Epithelial cell of esophagus (primary cell): ENCODE data around the gene FXYD7.

Source experiments
- DNase-seq: peaks from one replicate; pipeline ENCODE4 v3.0.0; 2010; ENCODE audit warnings: low read depth
- H3K4me3 ChIP-seq: 2 replicates; pipeline ENCODE4 v1.5.1; 2011; ENCODE audit warnings: mild to moderate bottlenecking, low read length, control low read depth
- CTCF ChIP-seq: IDR thresholded peaks from 2 replicates; pipeline ENCODE4 v1.5.1; 2011; ENCODE audit warnings: low read depth, mild to moderate bottlenecking, low read length, control low read depth, inconsistent platforms; ENCODE audit not compliant: insufficient read depth; ENCODE audit errors: missing control alignments

FXYD7 gene

DNA sequence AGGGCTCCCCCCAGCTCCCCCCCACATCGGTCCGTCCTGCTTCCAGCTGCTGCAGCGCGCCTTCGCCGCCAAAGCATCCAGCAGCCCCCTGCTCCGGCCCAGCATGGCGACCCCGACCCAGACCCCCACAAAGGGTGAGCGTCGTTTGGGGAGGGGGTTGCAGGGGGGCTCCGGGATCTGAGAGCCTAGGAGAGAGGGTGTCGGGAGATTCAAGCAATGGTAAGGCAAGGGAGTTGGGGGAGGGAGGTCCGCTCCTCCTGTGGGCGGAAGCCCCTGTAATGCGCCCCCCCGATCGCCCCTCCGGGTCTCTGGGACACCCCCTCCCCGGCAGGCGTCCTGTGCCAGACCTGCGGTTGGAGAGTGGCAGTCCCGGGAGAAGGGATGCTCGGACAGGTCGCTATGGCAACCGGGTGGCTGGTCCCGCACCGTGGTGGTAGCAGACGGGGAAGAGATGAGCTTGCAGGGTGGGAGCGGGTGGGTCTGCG, at the start of gene FXYD7:
FXYD7 (plus strand) TSS at position 25 of the 485 bp plus-strand sequence; CDS start at position 104, 79 bp downstream.
- no peak within 1 kb of the TSS for H3K4me3 ChIP-seq
- TF ChIP-seq CTCF, result no peak
- no peak for DNase-seq

DNA sequence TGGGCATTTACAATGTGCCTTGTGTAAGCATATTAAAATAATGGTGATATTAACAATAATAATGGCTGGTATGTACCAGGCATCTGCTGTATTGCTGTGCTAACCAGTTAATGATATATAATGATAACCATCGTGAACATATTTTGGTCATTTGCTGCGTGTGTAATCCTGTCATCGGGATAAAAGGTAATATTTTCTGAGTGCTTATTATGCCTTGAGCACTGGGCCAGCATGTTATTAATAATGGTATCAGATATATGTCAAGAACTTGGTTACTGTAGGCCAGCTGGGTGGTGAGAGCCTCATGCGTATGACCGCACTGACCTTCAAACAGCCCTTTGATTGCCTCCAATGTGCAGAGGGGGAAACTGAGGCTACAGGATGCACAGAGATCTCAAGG, 49.6 kb upstream of the FXYD7 start:
- DNase-seq, result no peak
- no peak for TF ChIP-seq CTCF
- H3K4me3 ChIP-seq, result no peak overlapping the region

DNA sequence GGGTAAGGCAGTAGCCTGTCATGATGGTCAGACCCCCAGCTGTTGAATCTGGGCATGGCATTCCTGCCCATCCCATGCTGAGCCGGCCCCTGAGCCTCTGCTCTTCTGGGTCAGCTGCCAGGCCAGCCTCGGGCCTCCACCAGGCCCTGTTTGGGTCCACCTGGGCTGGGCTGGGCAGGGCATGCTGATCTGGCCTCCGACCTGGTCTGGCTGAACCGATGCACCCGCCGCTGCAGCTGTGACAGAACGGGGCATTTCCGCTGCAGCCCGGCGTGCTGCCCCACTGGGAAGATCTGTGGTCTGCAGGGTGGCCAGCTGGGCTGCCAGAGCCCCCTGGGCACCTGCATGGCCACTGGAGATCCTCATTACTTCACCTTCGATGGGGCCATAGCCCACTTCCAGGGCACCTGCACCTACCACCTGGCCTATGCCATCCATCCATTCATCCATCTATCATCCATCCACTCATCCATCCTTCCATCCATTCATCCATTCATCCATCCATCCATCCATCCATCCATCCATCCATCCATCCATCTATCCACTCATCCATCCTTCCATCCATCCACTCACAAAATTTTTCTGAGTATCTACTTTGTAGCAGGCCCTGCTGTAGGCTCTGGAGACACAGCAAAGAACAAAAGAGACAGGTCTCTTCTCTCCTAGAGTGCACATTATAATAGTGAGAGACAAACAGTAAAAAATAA, 49.0 kb upstream of the FXYD7 start:
- H3K4me3 ChIP-seq, result no peak overlapping the region
- DNase-seq, result no peak
- no peak for TF ChIP-seq CTCF

DNA sequence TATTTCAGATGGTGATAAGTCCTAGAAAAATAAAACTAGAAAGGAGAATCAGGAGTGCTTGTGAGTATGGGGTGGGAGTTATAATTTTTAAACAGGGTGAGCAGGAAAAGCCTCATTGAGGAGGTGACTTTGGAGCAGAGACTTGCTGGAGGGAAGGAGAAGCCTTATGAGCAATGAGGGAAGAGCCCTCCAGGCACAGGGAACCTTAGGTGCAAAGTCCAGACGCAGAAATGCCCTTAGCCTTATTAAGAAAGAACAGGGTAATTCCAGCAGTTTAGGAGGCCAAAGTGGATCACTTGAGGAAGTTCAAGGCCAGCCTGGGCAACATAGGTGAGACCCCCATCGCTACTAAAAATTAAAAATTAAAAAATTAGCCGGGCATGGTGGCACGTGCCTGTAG, 48.4 kb upstream of the FXYD7 start:
- H3K4me3 ChIP-seq, result no peak overlapping the region
- no peak for DNase-seq
- no peak for TF ChIP-seq CTCF

- peak; percentile 30 for TF ChIP-seq CTCF
- H3K4me3 ChIP-seq, result no peak overlapping the region
- DNase-seq, result peak; percentile 87
Observed at GRCh38 chr19:35095667-35096368, 47.2 kb upstream of the FXYD7 start.

- H3K4me3 ChIP-seq, result no peak overlapping the region
- TF ChIP-seq CTCF, result no peak
- DNase-seq, result peak; percentile 77
Observed at GRCh38 chr19:35098413-35099049, 44.5 kb upstream of the FXYD7 start.
